Activated naive CD4-positive, alpha-beta T cell treated with anti-CD3 and anti-CD28 coated beads, Interleukin-2, amount 50 U/mL, for 24 hours (primary cell): ENCODE measurements around the gene PARP11.

Source experiments
- H3K27ac Mint-ChIP-seq: one replicate; pipeline ENCODE4 v1.8.0; 2021; ENCODE audit warnings: mild to moderate bottlenecking, mixed read lengths
- H3K27me3 Mint-ChIP-seq: one replicate; pipeline ENCODE4 v1.8.0; 2021; ENCODE audit warnings: mixed read lengths
- H3K36me3 Mint-ChIP-seq: one replicate; pipeline ENCODE4 v1.8.0; 2021; ENCODE audit warnings: mixed read lengths
- H3K4me1 Mint-ChIP-seq: one replicate; pipeline ENCODE4 v1.8.0; 2021; ENCODE audit warnings: mixed read lengths
- H3K4me3 Mint-ChIP-seq: one replicate; pipeline ENCODE4 v1.8.0; 2021; ENCODE audit warnings: mild to moderate bottlenecking, mixed read lengths
- H3K9me3 Mint-ChIP-seq: one replicate; pipeline ENCODE4 v1.8.0; 2021; ENCODE audit warnings: mixed read lengths

The PARP11 gene

DNA sequence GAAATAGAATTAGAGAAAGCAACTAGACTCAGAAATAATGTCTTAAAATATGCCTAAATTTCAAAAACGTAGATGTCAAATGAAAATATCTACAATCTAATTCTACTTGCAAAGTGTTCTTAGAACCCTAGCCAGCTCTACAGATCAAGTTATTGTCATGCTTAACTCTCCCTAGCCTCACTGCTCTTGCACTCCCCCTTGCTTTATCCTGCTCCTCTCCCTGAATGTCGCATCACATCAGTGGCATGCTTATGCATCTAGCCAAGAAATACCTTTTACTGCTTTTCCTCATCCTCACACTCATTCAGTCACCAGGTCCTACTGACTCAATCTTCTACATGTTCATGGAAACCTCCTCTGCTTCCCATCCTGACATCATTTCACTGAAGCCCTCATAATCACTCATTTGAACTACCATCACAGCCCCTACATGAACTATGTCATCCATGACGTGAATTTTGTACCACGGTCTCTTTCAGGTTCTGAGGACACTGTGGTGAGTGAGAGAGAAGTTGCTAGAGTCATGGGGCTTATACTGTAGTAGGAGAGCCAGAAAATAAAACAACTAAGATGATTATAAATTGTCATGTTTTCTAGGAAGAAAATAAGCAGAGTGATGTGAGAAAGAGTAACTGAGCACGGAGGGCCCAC, 97.7 kb downstream of the PARP11 start:
- H3K27me3 Mint-ChIP-seq = no peaks in the 10 kb centered on the region
- no peak overlapping the region for H3K4me3 Mint-ChIP-seq
- no peak overlapping the region for H3K27ac Mint-ChIP-seq
- H3K9me3 Mint-ChIP-seq = no peaks in the 10 kb centered on the region
- no peaks in the 10 kb centered on the region for H3K36me3 Mint-ChIP-seq
- H3K4me1 Mint-ChIP-seq = peaks cover 9% of the 10 kb centered on the region

- Mint-ChIP-seq H3K9me3 (no peaks in the 10 kb centered on the region), H3K4me3 (no peak overlapping the region), H3K36me3 (no peaks in the 10 kb centered on the region), H3K27ac (no peak overlapping the region), H3K4me1 (peaks cover 9% of the 10 kb centered on the region), H3K27me3 (no peaks in the 10 kb centered on the region)
Measured at GRCh38 chr12:3772380-3772779, 100.8 kb downstream of the PARP11 start.

DNA sequence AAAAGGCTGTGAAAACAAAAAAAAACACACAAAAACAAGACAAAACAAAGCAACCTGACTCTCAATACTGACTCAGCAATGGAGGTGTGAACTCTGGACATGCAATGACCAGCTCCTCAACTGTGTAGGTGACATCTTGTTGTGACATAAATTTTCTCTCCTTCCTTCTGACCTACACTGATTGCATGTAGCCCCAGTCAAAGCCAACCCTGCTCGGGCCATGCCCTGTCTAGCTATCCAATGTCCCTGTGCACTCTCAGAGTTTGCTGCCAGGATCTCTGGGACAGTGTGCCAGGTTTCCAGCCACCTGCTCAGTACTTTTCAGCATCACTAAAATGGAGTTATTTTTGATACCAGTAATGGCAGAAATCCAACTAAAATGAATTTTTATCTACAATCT, 101.3 kb downstream of the PARP11 start:
- Mint-ChIP-seq H3K36me3 (no peaks in the 10 kb centered on the region), H3K27ac (no peak overlapping the region), H3K4me3 (no peak overlapping the region), H3K9me3 (no peaks in the 10 kb centered on the region), H3K4me1 (peaks cover 9% of the 10 kb centered on the region), H3K27me3 (no peaks in the 10 kb centered on the region)

GRCh38 chr12:3770891-3771290, 102.3 kb downstream of the PARP11 start:
- H3K36me3 Mint-ChIP-seq = no peaks in the 10 kb centered on the region
- no peak overlapping the region for H3K4me3 Mint-ChIP-seq
- H3K9me3 Mint-ChIP-seq = no peaks in the 10 kb centered on the region
- H3K27me3 Mint-ChIP-seq = no peaks in the 10 kb centered on the region
- peaks cover 9% of the 10 kb centered on the region for H3K4me1 Mint-ChIP-seq
- H3K27ac Mint-ChIP-seq = no peak overlapping the region

GRCh38 chr12:3768911-3769447, 104.2 kb downstream of the PARP11 start:
- H3K36me3 Mint-ChIP-seq = no peaks in the 10 kb centered on the region
- H3K27me3 Mint-ChIP-seq = no peaks in the 10 kb centered on the region
- H3K4me1 Mint-ChIP-seq = peaks cover 12% of the 10 kb centered on the region
- no peaks in the 10 kb centered on the region for H3K9me3 Mint-ChIP-seq
- H3K27ac Mint-ChIP-seq = no peak overlapping the region
- H3K4me3 Mint-ChIP-seq = no peak overlapping the region

- Mint-ChIP-seq H3K4me1 (peaks cover 16% of the 10 kb centered on the region), H3K9me3 (no peaks in the 10 kb centered on the region), H3K27ac (no peak overlapping the region), H3K36me3 (peaks cover 3% of the 10 kb centered on the region), H3K27me3 (no peaks in the 10 kb centered on the region), H3K4me3 (no peak overlapping the region)
Measured at GRCh38 chr12:3761116-3761735, 112.0 kb downstream of the PARP11 start.

DNA sequence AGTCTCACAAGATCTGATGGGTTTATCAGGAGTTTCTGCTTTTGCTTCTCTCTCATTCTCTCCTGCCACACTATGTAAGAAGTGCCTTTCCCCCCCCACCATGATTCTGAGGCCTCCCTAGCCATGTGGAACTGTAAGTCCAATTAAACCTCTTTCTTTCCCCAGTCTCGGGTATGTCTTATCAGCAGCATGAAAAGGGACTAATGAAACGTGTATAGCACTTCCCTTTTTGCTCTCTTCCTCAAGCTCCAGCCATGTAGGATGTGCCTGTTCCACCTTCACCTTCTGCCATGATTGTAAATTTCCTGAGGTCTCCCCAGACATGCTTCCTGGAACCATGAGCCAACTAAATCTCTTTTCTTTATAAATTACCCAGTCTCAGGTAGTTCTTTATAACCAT, 113.3 kb downstream of the PARP11 start:
- H3K27me3 Mint-ChIP-seq = no peaks in the 10 kb centered on the region
- H3K27ac Mint-ChIP-seq = no peak overlapping the region
- no peak overlapping the region for H3K4me3 Mint-ChIP-seq
- no peaks in the 10 kb centered on the region for H3K9me3 Mint-ChIP-seq
- peaks cover 19% of the 10 kb centered on the region for H3K4me1 Mint-ChIP-seq
- H3K36me3 Mint-ChIP-seq = peaks cover 3% of the 10 kb centered on the region
